Retina (tissue), 1 donor: ENCODE results near the gene CD1E.
"Not testable (repeated sequence)": the region's sequence is repeated elsewhere in the genome, so short reads cannot be mapped to it uniquely, and the experiment has no call there.

Experiments
- DNase-seq: peaks from one replicate; pipeline ENCODE4 v3.0.0-alpha.2; 2016

The CD1E gene

DNA sequence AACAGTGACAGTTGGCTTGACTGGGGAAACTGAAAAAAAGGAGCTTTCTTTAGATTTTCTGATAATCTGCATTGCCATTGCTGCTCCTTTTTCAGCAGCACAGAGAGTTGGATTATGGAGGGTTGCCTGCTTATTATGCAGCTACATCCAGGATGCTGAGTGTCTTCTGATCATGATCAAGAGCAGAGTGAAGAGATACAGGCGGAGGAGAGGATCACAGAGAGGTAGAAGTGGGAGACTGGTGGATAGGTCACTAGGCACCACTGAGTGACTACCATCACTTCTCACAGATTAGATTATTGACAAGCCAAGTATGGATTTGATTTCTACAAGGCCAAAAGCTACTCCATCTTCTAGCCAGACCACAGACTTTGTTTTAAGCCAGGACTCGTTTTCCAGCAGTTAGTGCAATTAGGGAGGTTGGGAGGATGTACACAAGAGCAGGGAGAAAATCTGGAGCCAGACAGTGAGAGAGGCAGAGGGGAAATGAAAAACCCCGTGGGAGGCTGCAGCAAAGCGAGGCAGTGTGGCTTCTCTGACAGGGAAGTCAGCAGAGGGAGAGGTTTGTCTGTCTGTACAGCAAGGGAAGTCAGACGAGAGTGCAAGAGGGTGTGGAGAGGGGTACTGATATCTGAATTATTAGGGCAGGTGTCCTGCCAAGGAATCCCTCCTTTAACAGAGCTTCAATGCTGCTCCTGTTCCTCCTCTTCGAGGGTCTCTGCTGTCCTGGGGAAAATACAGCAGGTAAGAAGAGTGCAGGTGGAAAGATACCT, at the start of gene CD1E:
TSS of gene CD1E (plus strand) at position 592 of the 773 bp plus-strand sequence. CDS start at position 687, 95 bp downstream.
- DNase-seq = no peak

- no peak for DNase-seq
Measured at GRCh38 chr1:158310623-158311022, 43.1 kb upstream of the CD1E start.

GRCh38 chr1:158311066-158311465, 42.6 kb upstream of the CD1E start:
- no peak for DNase-seq

DNA sequence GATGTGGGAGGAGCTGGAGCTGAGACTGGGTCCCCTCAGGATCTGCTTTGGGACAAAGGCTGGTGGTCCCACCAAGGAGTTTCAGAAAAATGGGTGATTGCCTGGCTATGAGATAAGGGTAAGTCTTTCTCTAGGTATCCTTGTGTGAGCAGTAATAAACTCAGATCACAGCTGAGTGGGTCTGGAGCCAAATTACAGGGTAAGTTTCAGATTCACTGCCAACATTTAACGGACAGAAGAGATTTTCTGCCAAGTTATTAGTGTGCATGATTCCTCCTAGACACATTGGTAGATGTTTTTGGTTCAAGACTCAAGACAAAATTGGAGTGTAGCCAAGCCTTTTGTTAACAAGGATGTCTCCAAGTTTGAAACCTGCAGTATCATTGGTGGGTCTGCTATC, 29.8 kb upstream of the CD1E start:
- DNase-seq = no peak

GRCh38 chr1:158324395-158324794, 29.3 kb upstream of the CD1E start:
- DNase-seq = no peak

DNA sequence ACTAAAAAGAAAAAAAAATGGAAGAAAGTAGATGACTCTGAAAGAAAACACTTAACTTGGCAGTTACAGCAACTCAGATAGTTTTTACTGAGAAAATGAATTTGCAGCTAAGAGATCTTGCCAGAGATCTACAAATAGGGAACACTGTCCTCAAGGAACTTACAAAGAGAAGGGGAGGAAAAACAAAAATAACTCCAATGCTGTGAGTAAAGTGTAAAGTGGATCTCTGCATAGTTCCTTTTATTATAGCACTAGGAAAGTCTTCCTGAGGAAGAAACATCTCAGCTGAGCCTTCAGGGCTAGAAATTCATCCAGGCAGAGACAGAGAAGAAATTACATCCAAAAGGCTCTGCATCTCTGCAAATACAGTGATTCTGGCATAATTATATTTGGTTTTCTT, 26.2 kb upstream of the CD1E start:
- DNase-seq = no peak

- no peak for DNase-seq
Measured at GRCh38 chr1:158328426-158328825, 25.3 kb upstream of the CD1E start.

DNA sequence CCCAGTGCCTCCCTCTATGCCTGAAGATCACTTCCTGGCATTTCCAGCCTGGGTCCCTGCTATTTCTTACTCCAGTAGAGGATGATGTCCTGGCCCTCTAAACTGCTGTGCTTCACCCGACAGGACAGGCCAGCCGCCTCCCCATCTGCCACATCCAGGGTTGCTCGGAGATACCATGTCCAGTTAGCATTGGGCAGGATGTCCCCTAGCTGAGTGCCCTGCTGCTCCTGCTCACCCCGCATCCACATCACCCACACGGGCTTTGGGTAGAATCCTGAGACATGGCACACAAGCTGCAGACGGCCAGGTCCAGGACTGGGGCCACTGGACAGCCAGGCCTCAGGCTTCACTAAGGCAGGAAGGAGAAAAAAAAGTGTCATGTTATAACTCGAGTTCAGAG, 24.4 kb upstream of the CD1E start:
- no peak for DNase-seq

- no peak for DNase-seq
Measured at GRCh38 chr1:158329733-158330132, 24.0 kb upstream of the CD1E start.

DNA sequence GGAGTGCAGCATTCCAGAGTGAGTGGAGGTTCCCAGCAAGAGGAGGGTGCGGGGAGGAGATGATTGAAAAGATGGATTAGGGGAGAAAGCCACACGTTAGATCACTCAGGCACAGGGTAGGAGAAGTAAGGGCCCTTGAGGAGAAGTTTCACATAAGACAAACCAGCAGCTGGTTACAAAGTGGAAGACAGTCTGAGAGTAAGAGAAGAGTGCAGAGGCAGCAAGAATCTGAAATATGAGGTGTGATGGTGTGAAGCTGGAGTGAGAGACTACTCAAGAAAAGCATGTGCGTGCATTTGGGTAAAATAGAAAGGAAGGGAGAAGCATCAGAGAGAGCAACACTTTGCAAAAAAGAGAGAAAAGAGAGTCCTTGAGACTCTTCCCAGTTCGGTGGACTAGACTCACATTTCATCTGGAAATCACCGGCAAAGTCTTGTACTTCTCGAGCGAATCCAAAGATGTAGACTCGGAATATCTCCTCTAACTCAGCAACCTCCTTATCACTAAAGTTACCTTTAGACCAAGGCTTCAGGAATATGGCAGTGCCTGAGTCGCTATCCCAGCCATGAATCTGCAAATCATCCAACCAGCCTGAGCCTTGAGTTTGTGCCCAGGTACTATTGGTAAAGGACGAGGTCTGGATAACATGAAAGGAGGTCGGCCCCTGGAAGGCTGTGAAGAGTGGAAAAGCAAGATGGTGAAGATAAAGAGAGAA, 23.1 kb upstream of the CD1E start:
- DNase-seq = no peak

- DNase-seq = no peak
Measured at GRCh38 chr1:158331106-158331425, 22.6 kb upstream of the CD1E start.

DNA sequence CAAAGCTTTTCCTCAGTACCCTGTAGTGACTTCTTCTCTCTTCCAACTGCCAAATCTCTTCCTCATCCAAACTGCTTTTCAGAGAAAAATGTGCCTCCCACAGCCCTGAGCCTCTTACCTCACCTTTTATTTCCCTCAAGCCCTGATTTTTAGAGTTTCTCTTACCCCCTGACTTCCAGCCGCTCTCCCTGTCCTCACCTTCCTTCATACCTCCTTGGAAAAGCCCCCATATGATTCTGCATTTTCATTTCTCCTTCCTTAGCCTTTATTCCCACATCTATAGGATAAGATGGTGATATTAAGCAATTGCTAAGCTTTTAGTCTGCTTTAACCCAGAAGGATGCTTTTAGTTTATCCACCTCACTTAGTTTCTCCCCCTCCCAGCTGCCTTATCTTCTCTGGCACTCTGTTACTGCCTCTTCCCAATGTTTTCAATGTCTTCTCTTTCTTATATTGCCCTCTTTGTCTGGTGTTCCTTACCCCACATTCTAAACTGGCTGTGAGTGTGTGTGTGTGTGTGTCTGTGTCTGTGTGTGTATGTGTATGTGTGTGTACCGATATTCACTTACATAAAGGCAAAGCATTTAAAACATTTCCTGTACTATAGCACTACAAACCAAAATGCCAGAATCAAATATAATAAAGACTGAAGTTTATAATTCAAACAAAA, 22.1 kb upstream of the CD1E start, which contains the start of gene CD1B:
TSS of gene CD1B (minus strand) at position 51 of the 670 bp plus-strand sequence. CDS start 108 bp downstream, outside the sequence.
- no peak for DNase-seq

- DNase-seq = no peak
Measured at GRCh38 chr1:158333405-158334155, 20.1 kb upstream of the CD1E start.

- no peak for DNase-seq
Measured at GRCh38 chr1:158334526-158335212, 19.0 kb upstream of the CD1E start.

DNA sequence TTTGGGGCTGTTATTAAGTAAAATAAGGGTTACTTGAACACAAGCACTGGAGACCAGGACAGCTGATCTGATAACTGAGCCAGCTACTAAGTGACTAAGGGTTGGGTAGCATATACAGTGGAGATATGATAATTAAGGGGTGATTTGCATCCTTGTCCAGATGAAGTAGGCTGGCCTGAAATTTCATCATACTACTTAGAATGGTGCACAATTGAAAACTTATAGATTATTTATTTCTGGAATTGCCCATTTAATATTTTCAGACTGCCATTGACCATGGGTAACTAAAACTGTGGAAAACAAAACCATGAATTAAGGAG, 18.5 kb upstream of the CD1E start:
- no peak for DNase-seq

DNA sequence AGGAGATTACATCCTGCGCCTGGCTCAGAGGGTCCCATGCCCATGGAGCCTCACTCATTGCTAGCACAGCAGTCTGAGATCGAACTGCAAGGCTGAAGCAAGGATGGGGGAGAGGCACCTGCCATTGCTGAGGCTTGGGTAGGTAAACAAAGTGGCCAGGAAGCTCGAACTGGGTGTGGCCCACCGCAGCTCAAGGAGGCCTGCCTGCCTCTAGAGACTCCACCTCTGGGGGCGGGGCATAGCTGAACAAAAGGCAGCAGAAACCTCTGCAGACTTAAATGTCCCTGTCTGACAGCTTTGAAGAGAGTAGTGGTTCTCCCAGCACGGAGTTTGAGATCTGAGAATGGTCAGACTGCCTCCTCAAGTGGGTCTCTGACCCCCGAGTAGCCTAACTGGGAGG, 17.3 kb upstream of the CD1E start:
- not testable (repeated sequence) for DNase-seq

DNA sequence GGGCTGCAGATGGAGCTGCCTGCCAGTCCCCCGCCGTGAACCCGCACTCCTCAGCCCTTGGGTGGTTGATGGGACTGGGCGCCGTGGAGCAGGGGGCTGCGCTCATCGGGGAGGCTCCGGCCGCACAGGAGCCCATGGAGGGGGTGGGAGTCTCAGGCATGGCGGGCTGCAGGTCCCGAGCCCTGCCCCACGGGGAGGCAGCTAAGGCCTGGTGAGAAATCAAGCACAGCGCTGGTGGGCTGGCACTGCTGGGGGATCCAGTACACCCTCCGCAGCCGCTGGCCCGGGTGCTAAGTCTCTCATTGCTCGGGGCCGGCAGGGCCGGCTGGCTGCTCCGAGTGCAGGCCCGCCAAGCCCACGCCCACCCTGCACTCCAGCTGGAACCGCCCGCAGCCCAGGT, 4.7 kb upstream of the CD1E start:
- not testable (repeated sequence) for DNase-seq

- no peak for DNase-seq
Measured at GRCh38 chr1:158354255-158354654, 561 bp downstream of the CD1E start.

DNA sequence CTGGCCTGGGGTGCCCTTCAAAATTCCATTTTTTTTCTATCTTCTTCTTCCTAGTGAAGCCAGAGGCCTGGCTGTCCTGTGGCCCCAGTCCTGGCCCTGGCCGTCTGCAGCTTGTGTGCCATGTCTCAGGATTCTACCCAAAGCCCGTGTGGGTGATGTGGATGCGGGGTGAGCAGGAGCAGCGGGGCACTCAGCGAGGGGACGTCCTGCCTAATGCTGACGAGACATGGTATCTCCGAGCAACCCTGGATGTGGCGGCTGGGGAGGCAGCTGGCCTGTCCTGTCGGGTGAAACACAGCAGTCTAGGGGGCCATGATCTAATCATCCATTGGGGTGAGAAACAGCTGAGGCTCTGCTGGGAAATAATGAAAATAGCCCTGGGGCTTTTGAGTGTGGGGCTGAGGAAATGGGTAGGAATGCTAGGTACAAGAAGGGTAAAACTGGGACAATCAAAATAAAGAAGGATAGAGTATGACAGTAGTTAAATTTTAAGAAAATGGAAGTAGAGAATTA, 2.1 kb downstream of the CD1E start:
- DNase-seq = no peak

- DNase-seq = no peak
Measured at GRCh38 chr1:158356616-158357015, 2.9 kb downstream of the CD1E start.

DNA sequence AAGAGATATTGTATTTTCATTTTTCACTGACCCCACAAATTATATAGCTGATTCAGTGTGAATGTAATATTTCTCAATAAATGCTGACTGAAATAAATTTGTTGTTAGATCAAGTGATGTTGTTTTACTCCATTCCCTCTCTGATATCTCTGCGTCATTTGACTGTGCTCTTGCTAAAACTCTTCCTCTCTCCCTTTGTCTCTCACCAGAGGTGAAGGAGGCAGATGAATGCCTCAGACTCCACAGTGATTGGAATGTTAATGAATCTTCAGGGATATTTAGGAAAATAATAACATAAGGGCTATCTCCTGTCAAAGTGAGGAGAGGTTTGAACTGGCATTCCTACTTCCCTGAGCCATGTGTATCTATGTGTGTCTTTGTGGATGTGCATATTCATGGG, 3.7 kb downstream of the CD1E start:
- DNase-seq = no peak

DNA sequence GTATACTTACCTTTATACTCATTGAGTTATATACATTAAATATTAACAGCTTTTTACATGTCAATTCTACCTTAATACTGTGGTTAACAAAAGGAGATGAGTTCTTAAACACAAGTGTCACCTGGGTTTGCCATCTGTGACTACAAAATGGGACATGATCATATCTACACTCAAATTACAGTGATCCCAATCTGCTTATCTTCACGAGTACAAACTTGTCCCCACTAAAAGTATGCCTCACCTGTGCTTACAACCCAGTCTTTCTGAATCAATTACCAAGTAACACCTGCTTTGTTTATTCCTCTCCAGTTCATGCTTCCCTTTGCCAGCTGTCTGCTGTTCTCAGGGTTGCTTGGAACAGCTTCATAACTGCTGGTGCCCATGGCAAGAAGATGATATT, 8.8 kb downstream of the CD1E start:
- DNase-seq = no peak

- DNase-seq = no peak
Measured at GRCh38 chr1:158362941-158363340, 9.2 kb downstream of the CD1E start.
